Heart left ventricle (tissue), 13 donors: ENCODE data around the gene HMX1.

Experiments
- CTCF ChIP-seq, 12 donors: fragments of 200-600 bp; sonication (generic) in 4 of 12; IDR thresholded peaks; one replicate each; pipeline versions ENCODE4 v1.5.0 to v1.8.0; 2018 to 2022; ENCODE audit warnings: antibody characterized with exemption in 12 of 12, mild to moderate bottlenecking in 5 of 12
- POLR2A ChIP-seq, 2 donors: fragments of 450-650 bp; IDR thresholded peaks; one replicate each; pipeline ENCODE4 v1.6.1; 2017; ENCODE audit warnings: antibody characterized with exemption in 2 of 2, mild to moderate bottlenecking in 2 of 2, moderate library complexity in 2 of 2
- donor health status: ischemic (EF 13 %, LVEDD 7.1; RV severe dilation, severe dysfunction).
- donor health status: DM: no; HTN: yes; CAD: no.
- donor health status: DM: no; HTN: no; CAD: no.
- donor health status: ischemic (EF 25% LVEDD 6.9; RV normal size, moderate dysfunction).
- donor health status: ischemic (EF 25% LVEDD 5.7; RV mildly dilated, moderate dysfunction).
- donor health status: ischemic (EF 35%, LVEDD 5.7; RV mildly dilated, moderate dysfunction).
- donor health status: nonischemic (EF 11% LVEDD 7.7; RV severe dilation, severe dysfunction).
- donor health status: DM: yes; HTN: yes; CAD: no.
- donor health status: PGD.
- donor health status: ischemic (EF 29% LVEDD 5.4; RV normal size, mild dysfunction).
- donor health status: nonischemic (EF 23%, LVEDD 6.1; RV moderate dilation, normal function).

- no peak for TF ChIP-seq CTCF (IDR thresholded peaks at IDR 0.05)
- TF ChIP-seq POLR2A (IDR thresholded peaks at IDR 0.05), result no peak
Measured at GRCh38 chr4:8870647-8871416, 807 bp downstream of the HMX1 start.
